GM23338 (cell line): ENCODE measurements around the gene GGN. TPM values are rescaled to one million over a fixed set of nuclear protein-coding genes. Genes with fewer than 3 reads are reported as not detected.
A peak's percentile ranks its signal among the peaks of the same experiment; 100 is the strongest.

Experiments
- ATAC-seq: fragments of 200-7000 bp; cut with Tn5 transposase; 3 replicates; pipeline ENCODE4 v1.9.1; 2020
- DNase-seq: peaks from one replicate; pipeline ENCODE4 v3.0.0-alpha.2; 2015; ENCODE audit warnings: low spot score
- H2AFZ ChIP-seq: fragments of 200-600 bp; sonication (generic); 2 replicates; pipeline ENCODE4 v1.8.0; 2016; ENCODE audit warnings: antibody characterized with exemption, mild to moderate bottlenecking, moderate library complexity
- H3F3A ChIP-seq: fragments of 200-600 bp; sonication (generic); replicated peaks from 2 replicates; pipeline ENCODE4 v1.8.0; 2017; ENCODE audit warnings: antibody characterized with exemption, mixed run types, low read depth
- H3K27ac ChIP-seq: fragments of 200-600 bp; sonication (generic); 2 replicates; pipeline ENCODE4 v1.6.1; 2016; ENCODE audit warnings: low read depth
- H3K27me3 ChIP-seq: fragments of 200-600 bp; sonication (generic); 2 replicates; pipeline ENCODE4 v1.8.0; 2016; ENCODE audit warnings: mild to moderate bottlenecking, mixed run types, moderate library complexity; ENCODE audit not compliant: insufficient read depth
- H3K36me3 ChIP-seq: fragments of 200-600 bp; sonication (generic); 2 replicates; pipeline ENCODE4 v1.8.0; 2016; ENCODE audit warnings: mild to moderate bottlenecking; ENCODE audit not compliant: insufficient read depth
- H3K4me1 ChIP-seq: fragments of 200-600 bp; sonication (generic); 2 replicates; pipeline ENCODE4 v1.8.0; 2016; ENCODE audit warnings: mild to moderate bottlenecking, moderate library complexity; ENCODE audit not compliant: insufficient read depth
- H3K4me2 ChIP-seq: fragments of 200-600 bp; sonication (generic); 2 replicates; pipeline ENCODE4 v1.7.1; 2017; ENCODE audit warnings: mixed run types
- H3K4me3 ChIP-seq: fragments of 200-600 bp; sonication (generic); 2 replicates; pipeline ENCODE4 v1.6.1; 2016; ENCODE audit warnings: mixed run types
- H3K79me2 ChIP-seq: fragments of 200-600 bp; sonication (generic); replicated peaks from 2 replicates; pipeline ENCODE4 v1.8.0; 2017; ENCODE audit warnings: mild to moderate bottlenecking; ENCODE audit not compliant: insufficient read depth
- H3K9me2 ChIP-seq: fragments of 200-600 bp; sonication (generic); 2 replicates; pipeline ENCODE4 v1.8.0; 2017; ENCODE audit not compliant: insufficient read depth
- H4K20me1 ChIP-seq: fragments of 200-600 bp; sonication (generic); replicated peaks from 2 replicates; pipeline ENCODE4 v1.8.0; 2017; ENCODE audit warnings: mild to moderate bottlenecking; ENCODE audit not compliant: insufficient read depth
- H3K27ac Mint-ChIP-seq: 2 replicates; pipeline ENCODE4 v1.8.0; 2020; ENCODE audit warnings: inconsistent platforms, mild to moderate bottlenecking, moderate library complexity, mixed read lengths
- H3K27me3 Mint-ChIP-seq: 3 replicates; pipeline ENCODE4 v1.8.0; 2022; ENCODE audit warnings: low read depth, mild to moderate bottlenecking, moderate library complexity, mixed read lengths, inconsistent platforms; ENCODE audit not compliant: insufficient read depth, poor library complexity
- H3K36me3 Mint-ChIP-seq: 3 replicates; pipeline ENCODE4 v1.8.0; 2021; ENCODE audit warnings: low read depth, mild to moderate bottlenecking, inconsistent platforms, moderate library complexity, mixed read lengths
- H3K4me1 Mint-ChIP-seq: 3 replicates; pipeline ENCODE4 v1.8.0; 2020; ENCODE audit warnings: mild to moderate bottlenecking, inconsistent platforms, mixed read lengths
- H3K4me3 Mint-ChIP-seq: 3 replicates; pipeline ENCODE4 v1.8.0; 2021; ENCODE audit warnings: moderate library complexity, mild to moderate bottlenecking, inconsistent platforms, mixed read lengths
- H3K9me3 Mint-ChIP-seq: 3 replicates; pipeline ENCODE4 v1.8.0; 2020; ENCODE audit warnings: moderate library complexity, mild to moderate bottlenecking, inconsistent platforms, mixed read lengths
- CREB1 ChIP-seq: fragments of 250-450 bp; sonication (Bioruptor Pico); IDR thresholded peaks from 2 replicates; pipeline ENCODE4 v1.5.0; 2020; ENCODE audit warnings: low read depth, mild to moderate bottlenecking, moderate library complexity
- EZH2 ChIP-seq: fragments of 200-600 bp; sonication (generic); IDR thresholded peaks from one replicate; pipeline ENCODE4 v1.8.0; 2017; ENCODE audit warnings: antibody characterized with exemption, mild to moderate bottlenecking, low read depth; ENCODE audit not compliant: unreplicated experiment
- EZH2phosphoT487 ChIP-seq: fragments of 200-600 bp; sonication (generic); IDR thresholded peaks from one replicate; pipeline ENCODE4 v1.8.1; 2018; ENCODE audit warnings: antibody characterized with exemption; ENCODE audit not compliant: unreplicated experiment
- JUNB ChIP-seq: IDR thresholded peaks from one replicate; pipeline ENCODE4 v1.6.1; 2016; ENCODE audit warnings: antibody characterized with exemption; ENCODE audit not compliant: unreplicated experiment
- STAT1 ChIP-seq: IDR thresholded peaks from one replicate; pipeline ENCODE4 v1.6.1; 2016; ENCODE audit warnings: antibody characterized with exemption; ENCODE audit not compliant: unreplicated experiment
- ZNF114 ChIP-seq: fragments of 250-450 bp; sonication (Bioruptor Pico); IDR thresholded peaks from 2 replicates; pipeline ENCODE4 v1.5.0; 2020; ENCODE audit warnings: mild to moderate bottlenecking, moderate library complexity
- ZNF331 ChIP-seq: fragments of 250-450 bp; sonication (Bioruptor Pico); IDR thresholded peaks from 2 replicates; pipeline ENCODE4 v1.5.0; 2020; ENCODE audit warnings: low read depth, mild to moderate bottlenecking, moderate library complexity
- polyA plus RNA-seq: library from polyadenylated mRNA; unstranded; fragments of >200 nt; fragmentation: Nextera tagmentation; extraction: Ambion mirVana; gene quantifications from 2 replicates; pipeline ENCODE4 v1.2.1, GENCODE V29; 2016
- total RNA-seq: library from RNA; depleted of rRNA; stranded (reverse); fragments of >200 nt; shearing (Covaris generic); gene quantifications from 2 replicates; pipeline ENCODE4 v1.2.3, GENCODE V29; 2014
- TF ChIP-seq, protein P1 (sequence below), 2 experiments: fragments of 200-600 bp in 1 of 2; sonication (generic) in 1 of 2; conservative IDR thresholded peaks; 2 replicates each; pipeline versions ENCODE4 v1.5.1 to v1.6.1; 2016 to 2017; ENCODE audit warnings: antibody characterized with exemption in 2 of 2, low read depth in 2 of 2, mild to moderate bottlenecking in 2 of 2, moderate library complexity in 1 of 2
- TF ChIP-seq, protein P2 (sequence below): IDR thresholded peaks from one replicate; pipeline ENCODE4 v1.6.1; 2018; ENCODE audit warnings: antibody characterized with exemption; ENCODE audit not compliant: unreplicated experiment
- TF ChIP-seq, protein P3 (sequence below): IDR thresholded peaks from 2 replicates; pipeline ENCODE4 v1.6.1; 2016; ENCODE audit warnings: antibody characterized with exemption

GGN gene
- total and polyA plus RNA-seq, 2 experiments from 2014 or later = 0.14 to 1.5 TPM

DNA sequence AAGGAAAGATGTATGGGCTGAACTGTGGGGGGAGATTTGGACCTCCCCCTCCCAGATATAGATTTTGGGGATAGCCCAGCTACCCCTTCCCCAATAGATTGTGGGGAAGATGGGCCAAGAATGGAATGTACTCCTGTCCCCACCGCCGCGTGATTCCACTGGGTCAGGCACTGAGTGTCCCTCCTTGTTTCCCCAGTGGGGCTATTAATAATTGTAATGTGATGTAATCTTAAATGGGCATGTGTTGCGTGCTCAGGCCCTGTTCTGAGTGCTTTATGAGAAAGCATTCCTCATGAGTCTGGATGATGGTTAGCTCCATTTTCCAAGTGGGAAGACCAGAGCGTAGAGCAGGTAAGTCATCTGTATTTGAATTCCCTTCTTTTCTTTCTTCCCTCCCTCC lies 12.1 kb downstream of the GGN start (continued):
- TF ChIP-seq, protein P1, sequence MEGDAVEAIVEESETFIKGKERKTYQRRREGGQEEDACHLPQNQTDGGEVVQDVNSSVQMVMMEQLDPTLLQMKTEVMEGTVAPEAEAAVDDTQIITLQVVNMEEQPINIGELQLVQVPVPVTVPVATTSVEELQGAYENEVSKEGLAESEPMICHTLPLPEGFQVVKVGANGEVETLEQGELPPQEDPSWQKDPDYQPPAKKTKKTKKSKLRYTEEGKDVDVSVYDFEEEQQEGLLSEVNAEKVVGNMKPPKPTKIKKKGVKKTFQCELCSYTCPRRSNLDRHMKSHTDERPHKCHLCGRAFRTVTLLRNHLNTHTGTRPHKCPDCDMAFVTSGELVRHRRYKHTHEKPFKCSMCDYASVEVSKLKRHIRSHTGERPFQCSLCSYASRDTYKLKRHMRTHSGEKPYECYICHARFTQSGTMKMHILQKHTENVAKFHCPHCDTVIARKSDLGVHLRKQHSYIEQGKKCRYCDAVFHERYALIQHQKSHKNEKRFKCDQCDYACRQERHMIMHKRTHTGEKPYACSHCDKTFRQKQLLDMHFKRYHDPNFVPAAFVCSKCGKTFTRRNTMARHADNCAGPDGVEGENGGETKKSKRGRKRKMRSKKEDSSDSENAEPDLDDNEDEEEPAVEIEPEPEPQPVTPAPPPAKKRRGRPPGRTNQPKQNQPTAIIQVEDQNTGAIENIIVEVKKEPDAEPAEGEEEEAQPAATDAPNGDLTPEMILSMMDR (conservative IDR thresholded peaks at IDR 0.05; ENCODE audit: low read depth in 2 of 2) = no peak
- TF ChIP-seq JUNB (no peak), ZNF114 (CRISPR knock-in tag) (no peak), EZH2 (no peak), EZH2phosphoT487 (no peak), ZNF331 (CRISPR knock-in tag) (no peak), CREB1 (no peak), STAT1 (no peak)
- TF ChIP-seq, protein P2, sequence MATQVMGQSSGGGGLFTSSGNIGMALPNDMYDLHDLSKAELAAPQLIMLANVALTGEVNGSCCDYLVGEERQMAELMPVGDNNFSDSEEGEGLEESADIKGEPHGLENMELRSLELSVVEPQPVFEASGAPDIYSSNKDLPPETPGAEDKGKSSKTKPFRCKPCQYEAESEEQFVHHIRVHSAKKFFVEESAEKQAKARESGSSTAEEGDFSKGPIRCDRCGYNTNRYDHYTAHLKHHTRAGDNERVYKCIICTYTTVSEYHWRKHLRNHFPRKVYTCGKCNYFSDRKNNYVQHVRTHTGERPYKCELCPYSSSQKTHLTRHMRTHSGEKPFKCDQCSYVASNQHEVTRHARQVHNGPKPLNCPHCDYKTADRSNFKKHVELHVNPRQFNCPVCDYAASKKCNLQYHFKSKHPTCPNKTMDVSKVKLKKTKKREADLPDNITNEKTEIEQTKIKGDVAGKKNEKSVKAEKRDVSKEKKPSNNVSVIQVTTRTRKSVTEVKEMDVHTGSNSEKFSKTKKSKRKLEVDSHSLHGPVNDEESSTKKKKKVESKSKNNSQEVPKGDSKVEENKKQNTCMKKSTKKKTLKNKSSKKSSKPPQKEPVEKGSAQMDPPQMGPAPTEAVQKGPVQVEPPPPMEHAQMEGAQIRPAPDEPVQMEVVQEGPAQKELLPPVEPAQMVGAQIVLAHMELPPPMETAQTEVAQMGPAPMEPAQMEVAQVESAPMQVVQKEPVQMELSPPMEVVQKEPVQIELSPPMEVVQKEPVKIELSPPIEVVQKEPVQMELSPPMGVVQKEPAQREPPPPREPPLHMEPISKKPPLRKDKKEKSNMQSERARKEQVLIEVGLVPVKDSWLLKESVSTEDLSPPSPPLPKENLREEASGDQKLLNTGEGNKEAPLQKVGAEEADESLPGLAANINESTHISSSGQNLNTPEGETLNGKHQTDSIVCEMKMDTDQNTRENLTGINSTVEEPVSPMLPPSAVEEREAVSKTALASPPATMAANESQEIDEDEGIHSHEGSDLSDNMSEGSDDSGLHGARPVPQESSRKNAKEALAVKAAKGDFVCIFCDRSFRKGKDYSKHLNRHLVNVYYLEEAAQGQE = no peak
- TF ChIP-seq, protein P3, sequence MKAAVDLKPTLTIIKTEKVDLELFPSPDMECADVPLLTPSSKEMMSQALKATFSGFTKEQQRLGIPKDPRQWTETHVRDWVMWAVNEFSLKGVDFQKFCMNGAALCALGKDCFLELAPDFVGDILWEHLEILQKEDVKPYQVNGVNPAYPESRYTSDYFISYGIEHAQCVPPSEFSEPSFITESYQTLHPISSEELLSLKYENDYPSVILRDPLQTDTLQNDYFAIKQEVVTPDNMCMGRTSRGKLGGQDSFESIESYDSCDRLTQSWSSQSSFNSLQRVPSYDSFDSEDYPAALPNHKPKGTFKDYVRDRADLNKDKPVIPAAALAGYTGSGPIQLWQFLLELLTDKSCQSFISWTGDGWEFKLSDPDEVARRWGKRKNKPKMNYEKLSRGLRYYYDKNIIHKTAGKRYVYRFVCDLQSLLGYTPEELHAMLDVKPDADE = no peak

DNA sequence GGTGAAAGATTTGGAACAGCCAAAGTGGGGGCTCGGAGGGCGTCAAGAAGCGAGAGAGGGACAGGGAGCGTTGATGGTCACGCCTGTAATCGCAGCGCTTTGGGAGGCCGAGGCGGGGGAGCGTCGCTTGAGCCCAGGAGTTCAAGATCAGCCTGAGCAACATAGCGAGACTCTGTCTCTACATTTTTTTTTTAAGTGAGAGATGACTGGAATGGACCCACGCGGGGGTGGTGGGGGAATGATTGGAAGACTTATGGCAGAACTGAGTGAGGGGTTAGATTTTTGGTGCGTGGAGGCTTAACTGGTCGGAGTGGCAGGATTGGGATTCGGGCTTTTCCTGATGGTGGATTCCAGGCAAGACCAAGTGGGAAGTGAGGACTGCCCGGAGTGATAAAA lies 12.7 kb downstream of the GGN start:
- peaks cover 17% of the 10 kb centered on the region for H3K36me3 Mint-ChIP-seq
- peaks cover 12% of the 10 kb centered on the region for H3K27me3 Mint-ChIP-seq
- Histone ChIP-seq H3K36me3 (peaks cover 13% of the 10 kb centered on the region; the same call in 1 of the 2 replicates), H3K4me3 (peak overlapping the region; percentile 90), H3K27me3 (no peaks in the 10 kb centered on the region), H3K4me1 (peaks cover 10% of the 10 kb centered on the region; the same call in 1 of the 2 replicates), H3K9me2 (no peaks in the 10 kb centered on the region), H3K79me2 (peaks cover 29% of the 10 kb centered on the region), H3F3A (no peaks in the 10 kb centered on the region), H2AFZ (peak overlapping the region; percentile 69), H4K20me1 (peaks cover 17% of the 10 kb centered on the region), H3K4me2 (peak overlapping the region; percentile 98), H3K27ac (peak overlapping the region; percentile 8; the same call in 1 of the 2 replicates)
- H3K4me1 Mint-ChIP-seq = peaks cover 14% of the 10 kb centered on the region
- H3K4me3 Mint-ChIP-seq = peak overlapping the region; percentile 98
- peak; percentile 11 for ATAC-seq
- H3K27ac Mint-ChIP-seq = peak overlapping the region; percentile 95
- H3K9me3 Mint-ChIP-seq = no peaks in the 10 kb centered on the region; the same call in 2 of the 3 replicates
- DNase-seq = no peak
- TF ChIP-seq, protein P2 = no peak
- TF ChIP-seq, protein P3 = no peak
